ENCODE results near the gene MARCO. TPM values are rescaled to one million over a fixed set of nuclear protein-coding genes. Genes with fewer than 3 reads are reported as not detected.

MARCO gene
- total RNA-seq, 4 donors from 2014 or later: 0.87 to 23.7 (median 2.9) TPM

DNA sequence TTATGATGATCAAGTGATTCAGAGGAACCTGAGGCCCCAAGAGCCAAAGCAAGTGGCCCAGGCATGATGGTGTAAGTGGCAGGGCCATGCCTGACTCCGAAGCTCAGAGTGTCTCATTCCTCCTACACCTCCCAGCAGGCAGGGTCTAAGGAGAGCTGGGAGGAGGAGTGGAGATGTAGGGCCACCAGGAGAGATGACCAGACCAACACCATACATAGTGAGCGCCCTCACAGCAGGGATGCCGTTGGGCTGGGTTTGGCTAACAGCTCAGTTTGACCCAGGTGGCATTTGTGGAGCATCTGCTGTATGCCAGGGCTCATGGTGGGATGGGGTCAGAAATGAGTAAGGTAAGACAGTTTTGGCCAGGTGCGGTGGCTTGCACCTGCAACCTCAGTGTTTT, 80.7 kb downstream of the MARCO start:
- no peak overlapping the region for H3K27ac ChIP-seq
- 94 to 100% methylated on average over 1 to 4 of the region's 4 CpGs for WGBS, 2 donors

DNA sequence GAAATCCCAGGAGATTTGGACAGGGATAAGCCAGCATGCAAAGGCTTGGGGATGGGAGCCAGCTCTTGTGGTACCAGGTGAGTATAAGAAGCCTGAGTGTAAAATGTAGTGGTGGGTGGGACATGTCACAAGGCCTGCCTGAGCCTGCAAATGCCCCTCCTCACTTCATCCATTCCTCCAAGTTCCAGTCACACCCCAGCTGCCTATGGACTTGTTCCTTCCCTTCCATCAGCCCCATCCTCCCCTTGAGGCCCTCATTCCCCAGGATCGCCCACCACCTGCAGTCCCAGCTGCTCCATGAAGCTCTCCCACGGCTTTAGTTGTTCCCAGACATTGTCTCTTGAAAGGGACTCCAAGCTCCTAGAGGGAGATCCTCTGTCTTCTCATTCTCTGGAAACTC, 81.5 kb downstream of the MARCO start:
- Histone ChIP-seq H3K27ac (no peak overlapping the region), H3K36me3 (no peaks in the 10 kb centered on the region), H3K4me3 (no peak overlapping the region), H3K9me3 (no peaks in the 10 kb centered on the region), H3K4me1 (no peaks in the 10 kb centered on the region), H3K27me3 (peaks cover 0 to 16% (median 0%) of the 10 kb centered on the region in 4 donors)
- TF ChIP-seq, protein P1, sequence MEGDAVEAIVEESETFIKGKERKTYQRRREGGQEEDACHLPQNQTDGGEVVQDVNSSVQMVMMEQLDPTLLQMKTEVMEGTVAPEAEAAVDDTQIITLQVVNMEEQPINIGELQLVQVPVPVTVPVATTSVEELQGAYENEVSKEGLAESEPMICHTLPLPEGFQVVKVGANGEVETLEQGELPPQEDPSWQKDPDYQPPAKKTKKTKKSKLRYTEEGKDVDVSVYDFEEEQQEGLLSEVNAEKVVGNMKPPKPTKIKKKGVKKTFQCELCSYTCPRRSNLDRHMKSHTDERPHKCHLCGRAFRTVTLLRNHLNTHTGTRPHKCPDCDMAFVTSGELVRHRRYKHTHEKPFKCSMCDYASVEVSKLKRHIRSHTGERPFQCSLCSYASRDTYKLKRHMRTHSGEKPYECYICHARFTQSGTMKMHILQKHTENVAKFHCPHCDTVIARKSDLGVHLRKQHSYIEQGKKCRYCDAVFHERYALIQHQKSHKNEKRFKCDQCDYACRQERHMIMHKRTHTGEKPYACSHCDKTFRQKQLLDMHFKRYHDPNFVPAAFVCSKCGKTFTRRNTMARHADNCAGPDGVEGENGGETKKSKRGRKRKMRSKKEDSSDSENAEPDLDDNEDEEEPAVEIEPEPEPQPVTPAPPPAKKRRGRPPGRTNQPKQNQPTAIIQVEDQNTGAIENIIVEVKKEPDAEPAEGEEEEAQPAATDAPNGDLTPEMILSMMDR (IDR thresholded peaks at IDR 0.05): no peak
- TF ChIP-seq POLR2A (IDR thresholded peaks at IDR 0.05): no peak
- no peak for DNase-seq
- 71% methylated on average over 2 of the region's 2 CpGs; no CpG with 5 or more reads in 1 of the 2 donors for WGBS, 2 donors
- intact Hi-C loops (cut with DNase I): no loop called here

More for the DNA sequence above, 80.7 kb downstream of the MARCO start:
- Histone ChIP-seq H3K4me1 (no peaks in the 10 kb centered on the region), H3K9me3 (no peaks in the 10 kb centered on the region), H3K27me3 (peaks cover 0 to 22% (median 0%) of the 10 kb centered on the region in 4 donors), H3K4me3 (no peak overlapping the region), H3K36me3 (no peaks in the 10 kb centered on the region)
- DNase-seq: no peak
- TF ChIP-seq, protein P1 (IDR thresholded peaks at IDR 0.05): no peak
- TF ChIP-seq POLR2A (IDR thresholded peaks at IDR 0.05): no peak
- intact Hi-C loops (cut with DNase I): no loop called here

DNA sequence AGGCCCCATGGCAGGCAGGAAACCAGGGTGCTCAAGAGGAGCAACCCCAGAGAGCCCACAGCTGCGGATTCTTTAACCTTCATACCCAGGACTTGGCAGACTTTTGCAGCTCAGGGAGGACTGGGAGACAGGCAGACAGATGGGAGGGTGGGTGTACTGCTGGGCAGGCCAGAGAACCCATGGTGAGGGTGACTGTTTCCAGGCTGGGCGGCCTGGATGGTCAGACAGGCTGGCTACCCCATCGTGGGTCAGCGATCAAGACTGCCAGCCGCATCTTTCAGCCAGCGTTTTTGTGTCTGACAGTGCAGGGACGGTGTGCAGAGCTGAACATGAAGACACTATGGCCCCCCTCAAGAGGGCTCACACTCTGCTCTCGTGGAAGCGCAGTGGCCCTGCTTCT, 82.2 kb downstream of the MARCO start:
- intact Hi-C loops (cut with DNase I): no loop called here
- Histone ChIP-seq H3K9me3 (no peaks in the 10 kb centered on the region), H3K27me3 (peaks cover 0 to 11% (median 0%) of the 10 kb centered on the region in 4 donors), H3K27ac (no peak overlapping the region), H3K4me1 (no peaks in the 10 kb centered on the region), H3K4me3 (no peak overlapping the region), H3K36me3 (no peaks in the 10 kb centered on the region)
- TF ChIP-seq POLR2A (IDR thresholded peaks at IDR 0.05): no peak
- TF ChIP-seq, protein P1 (IDR thresholded peaks at IDR 0.05): no peak
- no peak for DNase-seq
- 75 to 84% methylated on average over 3 to 7 of the region's 9 CpGs for WGBS, 2 donors

DNA sequence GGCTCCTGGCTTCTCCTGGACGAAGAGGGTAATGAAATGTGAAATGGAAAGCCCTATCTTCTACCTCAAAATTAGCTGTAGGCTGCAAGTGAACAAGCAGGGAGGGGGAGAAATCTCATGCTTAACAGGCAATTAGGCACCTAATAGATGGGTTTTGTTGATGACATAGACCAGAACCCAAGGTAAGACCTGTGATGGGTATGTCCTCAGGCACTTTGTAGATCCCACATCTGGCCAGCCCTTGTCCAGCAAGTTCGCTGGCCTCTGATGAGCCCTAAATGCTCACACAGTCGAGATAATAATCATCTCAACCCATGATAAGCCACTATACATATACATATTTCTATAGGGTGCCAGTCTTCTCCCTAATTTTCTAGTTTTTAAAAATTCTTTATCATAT, 82.6 kb downstream of the MARCO start:
- H3K36me3 ChIP-seq: no peaks in the 10 kb centered on the region
- intact Hi-C loops (cut with DNase I): no loop called here
- peaks cover 0 to 11% (median 0%) of the 10 kb centered on the region in 4 donors for H3K27me3 ChIP-seq
- H3K27ac ChIP-seq: no peak overlapping the region
- DNase-seq: no peak
- H3K4me1 ChIP-seq: no peaks in the 10 kb centered on the region
- no peak overlapping the region for H3K4me3 ChIP-seq
- TF ChIP-seq, protein P1 (IDR thresholded peaks at IDR 0.05): no peak
- no peak for TF ChIP-seq POLR2A (IDR thresholded peaks at IDR 0.05)
- WGBS, 2 donors: 53 to 62% methylated on average over 3 of the region's 3 CpGs
- H3K9me3 ChIP-seq: no peaks in the 10 kb centered on the region

DNA sequence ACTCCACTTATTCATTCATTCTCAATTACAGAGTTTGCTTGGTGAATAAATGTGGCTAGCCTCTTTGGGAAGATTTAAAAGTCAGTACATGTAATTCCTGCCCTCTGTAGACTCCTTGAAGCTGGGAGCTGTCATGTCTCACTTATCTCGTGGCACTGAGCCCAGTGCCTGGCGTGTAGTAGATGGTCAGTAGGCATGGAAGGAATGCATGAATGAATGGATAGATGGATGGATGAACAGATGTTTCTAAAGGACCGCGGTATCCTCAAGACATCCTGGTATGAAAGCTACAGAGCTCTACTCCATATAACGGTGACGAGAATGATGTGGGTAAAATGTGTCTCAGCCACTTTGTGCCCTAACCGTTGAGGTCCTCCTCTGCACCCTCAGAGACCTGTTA, 83.0 kb downstream of the MARCO start:
- no peaks in the 10 kb centered on the region for H3K36me3 ChIP-seq
- no peak overlapping the region for H3K4me3 ChIP-seq
- intact Hi-C loops (cut with DNase I): no loop called here
- peaks cover 0 to 12% (median 0%) of the 10 kb centered on the region in 4 donors for H3K27me3 ChIP-seq
- 81 to 83% methylated on average over 7 of the region's 7 CpGs for WGBS, 2 donors
- no peak overlapping the region for H3K27ac ChIP-seq
- H3K4me1 ChIP-seq: no peaks in the 10 kb centered on the region
- no peak for DNase-seq
- H3K9me3 ChIP-seq: no peaks in the 10 kb centered on the region
- TF ChIP-seq POLR2A (IDR thresholded peaks at IDR 0.05): no peak
- TF ChIP-seq, protein P1 (IDR thresholded peaks at IDR 0.05): no peak
